ENCODE results near the gene OBI1. TPM values are rescaled to one million over a fixed set of nuclear protein-coding genes. Genes with fewer than 3 reads are reported as not detected.

The OBI1 gene, protein sequence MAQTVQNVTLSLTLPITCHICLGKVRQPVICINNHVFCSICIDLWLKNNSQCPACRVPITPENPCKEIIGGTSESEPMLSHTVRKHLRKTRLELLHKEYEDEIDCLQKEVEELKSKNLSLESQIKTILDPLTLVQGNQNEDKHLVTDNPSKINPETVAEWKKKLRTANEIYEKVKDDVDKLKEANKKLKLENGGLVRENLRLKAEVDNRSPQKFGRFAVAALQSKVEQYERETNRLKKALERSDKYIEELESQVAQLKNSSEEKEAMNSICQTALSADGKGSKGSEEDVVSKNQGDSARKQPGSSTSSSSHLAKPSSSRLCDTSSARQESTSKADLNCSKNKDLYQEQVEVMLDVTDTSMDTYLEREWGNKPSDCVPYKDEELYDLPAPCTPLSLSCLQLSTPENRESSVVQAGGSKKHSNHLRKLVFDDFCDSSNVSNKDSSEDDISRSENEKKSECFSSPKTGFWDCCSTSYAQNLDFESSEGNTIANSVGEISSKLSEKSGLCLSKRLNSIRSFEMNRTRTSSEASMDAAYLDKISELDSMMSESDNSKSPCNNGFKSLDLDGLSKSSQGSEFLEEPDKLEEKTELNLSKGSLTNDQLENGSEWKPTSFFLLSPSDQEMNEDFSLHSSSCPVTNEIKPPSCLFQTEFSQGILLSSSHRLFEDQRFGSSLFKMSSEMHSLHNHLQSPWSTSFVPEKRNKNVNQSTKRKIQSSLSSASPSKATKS
- total RNA-seq: 26.3 and 35.9 TPM in 2 replicates

DNA sequence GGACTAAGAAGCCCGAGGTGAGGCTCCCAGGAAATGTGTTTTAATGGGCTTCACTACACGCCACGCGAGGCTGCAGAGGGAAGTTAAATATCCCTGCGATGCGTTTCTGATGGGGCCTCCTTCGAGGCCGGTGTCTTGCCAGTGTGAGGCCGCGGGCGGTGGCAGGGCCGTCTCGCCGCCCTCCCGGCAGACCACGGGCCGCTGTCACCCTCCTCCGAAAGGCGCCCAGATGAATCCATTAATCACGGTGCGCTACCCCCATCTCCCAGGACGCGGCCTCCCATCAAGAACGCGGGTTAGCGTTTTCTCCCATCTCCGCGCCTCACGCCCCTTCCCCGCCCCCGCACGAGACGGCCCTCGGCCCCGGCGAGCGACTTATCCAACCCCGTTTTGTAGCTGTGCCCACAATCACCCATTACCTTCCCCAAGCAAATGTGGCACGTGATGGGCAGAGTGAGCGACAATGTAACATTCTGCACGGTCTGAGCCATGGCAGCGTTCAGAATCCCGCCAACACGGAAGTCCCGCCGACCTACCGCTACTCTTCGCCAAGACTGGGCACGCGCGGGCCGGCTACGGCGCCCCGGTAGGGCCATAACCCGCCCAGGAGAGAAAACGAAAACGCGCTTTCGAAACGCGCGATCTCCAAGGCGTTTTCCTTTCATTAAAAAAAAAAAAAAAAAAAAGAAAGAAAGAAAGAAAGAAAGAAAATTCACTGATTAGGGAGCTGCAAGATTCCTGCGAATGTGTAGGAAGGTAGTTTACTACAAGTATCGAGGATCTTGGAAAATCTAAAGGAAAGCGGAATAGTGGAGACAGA is at the start of gene OBI1:
TSS of gene OBI1 (minus strand) at position 526 of the 820 bp plus-strand sequence. CDS start at position 491, 35 bp downstream.

DNA sequence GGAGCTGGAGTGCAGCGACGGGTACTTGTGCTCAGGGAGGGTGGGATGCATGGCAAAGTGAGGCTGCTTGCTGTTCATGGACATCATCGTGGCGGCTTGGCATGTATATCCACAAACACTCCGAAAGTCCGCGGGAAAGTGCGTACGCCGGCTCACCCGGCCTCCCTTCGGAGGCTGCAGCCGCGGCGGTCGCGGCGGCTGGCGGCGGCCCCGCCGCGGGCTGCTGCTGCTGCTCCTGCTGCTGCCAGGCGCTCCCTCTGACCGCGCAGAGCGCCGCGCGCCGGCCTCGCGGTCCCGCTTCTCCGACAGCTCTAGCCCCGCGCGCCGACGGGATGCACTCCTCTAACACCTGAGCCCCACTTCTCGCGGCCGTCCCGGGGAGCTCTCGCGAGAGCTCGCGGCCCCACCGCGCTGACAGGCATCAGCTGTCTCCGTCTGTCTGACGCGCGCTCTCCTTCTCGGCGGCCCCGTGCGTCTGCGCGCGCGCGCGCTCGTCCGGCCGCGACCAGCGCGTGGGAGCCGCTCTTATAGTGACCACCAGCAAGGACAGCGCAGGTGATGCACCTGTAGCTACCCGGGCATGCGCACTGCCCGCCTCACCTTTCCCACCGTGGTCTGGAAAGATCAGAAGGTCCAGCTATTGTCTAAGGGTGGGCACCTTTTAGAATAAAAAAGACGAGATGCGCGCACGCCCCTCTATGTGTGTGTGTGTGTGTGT is 55.6 kb downstream of the OBI1 start, which contains the start of gene POU4F1:
TSS of gene POU4F1 (minus strand) at position 313 of the 718 bp plus-strand sequence. CDS start at position 87, 226 bp downstream.

Other genes starting within 250 kb of the OBI1 start
- gene POU4F1, start 55.6 kb downstream of the OBI1 start, total RNA-seq: 1.6 and 1.7 TPM in 2 replicates

Measured in epithelial cell of umbilical artery (primary cell).